GM12865 (cell line): ENCODE results near the gene SLC30A10.

Experiments
- DNase-seq: peaks from one replicate; pipeline ENCODE4 v3.0.0; 2010; ENCODE audit warnings: low read depth
- H3K4me3 ChIP-seq: 2 replicates; pipeline ENCODE4 v1.5.1; 2011; ENCODE audit warnings: mild to moderate bottlenecking, low read depth, low read length, control low read depth
- TF ChIP-seq, protein P1 (sequence below): IDR thresholded peaks from 2 replicates; pipeline ENCODE4 v1.5.1; 2011; ENCODE audit warnings: low read length, control low read depth, low read depth, inconsistent platforms; ENCODE audit not compliant: insufficient read depth; ENCODE audit errors: missing control alignments

The SLC30A10 gene

GRCh38 chr1:219927956-219928790 is at the start of gene SLC30A10:
Gene SLC30A10, minus strand, starts transcription at chr1:219928557. Its CDS starts 117 bp downstream, at chr1:219928440.
- H3K4me3 ChIP-seq = no peak within 1 kb of the TSS
- TF ChIP-seq, protein P1, sequence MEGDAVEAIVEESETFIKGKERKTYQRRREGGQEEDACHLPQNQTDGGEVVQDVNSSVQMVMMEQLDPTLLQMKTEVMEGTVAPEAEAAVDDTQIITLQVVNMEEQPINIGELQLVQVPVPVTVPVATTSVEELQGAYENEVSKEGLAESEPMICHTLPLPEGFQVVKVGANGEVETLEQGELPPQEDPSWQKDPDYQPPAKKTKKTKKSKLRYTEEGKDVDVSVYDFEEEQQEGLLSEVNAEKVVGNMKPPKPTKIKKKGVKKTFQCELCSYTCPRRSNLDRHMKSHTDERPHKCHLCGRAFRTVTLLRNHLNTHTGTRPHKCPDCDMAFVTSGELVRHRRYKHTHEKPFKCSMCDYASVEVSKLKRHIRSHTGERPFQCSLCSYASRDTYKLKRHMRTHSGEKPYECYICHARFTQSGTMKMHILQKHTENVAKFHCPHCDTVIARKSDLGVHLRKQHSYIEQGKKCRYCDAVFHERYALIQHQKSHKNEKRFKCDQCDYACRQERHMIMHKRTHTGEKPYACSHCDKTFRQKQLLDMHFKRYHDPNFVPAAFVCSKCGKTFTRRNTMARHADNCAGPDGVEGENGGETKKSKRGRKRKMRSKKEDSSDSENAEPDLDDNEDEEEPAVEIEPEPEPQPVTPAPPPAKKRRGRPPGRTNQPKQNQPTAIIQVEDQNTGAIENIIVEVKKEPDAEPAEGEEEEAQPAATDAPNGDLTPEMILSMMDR = no peak
- no peak for DNase-seq

DNA sequence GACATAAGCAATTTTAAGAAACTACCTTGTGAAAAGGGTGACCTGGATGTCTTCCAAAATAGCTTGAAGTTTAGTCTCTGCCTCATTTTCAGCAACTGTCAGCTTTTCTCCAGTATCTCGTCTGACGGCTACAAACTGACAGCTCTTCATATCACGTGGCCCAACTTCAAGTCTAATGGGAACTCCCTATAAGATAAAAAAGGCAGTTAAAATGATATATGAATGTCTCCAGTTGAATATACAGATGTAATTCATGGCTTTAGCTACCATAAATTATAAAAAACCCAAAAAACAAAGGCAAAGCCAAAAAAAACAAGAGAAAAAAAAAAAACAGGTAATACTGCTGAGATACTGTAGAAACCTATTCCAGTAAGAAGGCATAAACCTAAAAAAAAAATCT is 44.9 kb upstream of the SLC30A10 start:
- no peak overlapping the region for H3K4me3 ChIP-seq
- DNase-seq = no peak
- TF ChIP-seq, protein P1 = no peak

DNA sequence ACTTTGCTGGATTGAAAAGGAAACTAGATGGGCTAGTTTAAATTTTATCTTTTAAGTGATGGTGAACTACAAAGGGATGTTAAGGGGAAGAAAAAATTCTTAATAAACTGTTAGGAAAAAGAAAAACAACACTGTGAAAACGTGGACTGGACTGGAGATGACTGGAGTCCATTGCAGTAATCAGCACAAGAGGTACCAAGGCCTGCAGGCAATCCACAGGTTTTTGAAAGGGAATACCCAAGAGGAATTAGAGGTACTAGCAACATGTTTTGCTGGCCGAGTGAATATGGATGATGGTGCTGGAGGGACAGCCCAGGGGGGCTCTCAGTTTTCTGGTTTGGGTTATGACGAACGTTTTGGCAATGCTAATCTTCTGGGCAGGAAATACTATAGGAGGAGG is 39.0 kb upstream of the SLC30A10 start:
- no peak overlapping the region for H3K4me3 ChIP-seq
- TF ChIP-seq, protein P1 = no peak
- no peak for DNase-seq

DNA sequence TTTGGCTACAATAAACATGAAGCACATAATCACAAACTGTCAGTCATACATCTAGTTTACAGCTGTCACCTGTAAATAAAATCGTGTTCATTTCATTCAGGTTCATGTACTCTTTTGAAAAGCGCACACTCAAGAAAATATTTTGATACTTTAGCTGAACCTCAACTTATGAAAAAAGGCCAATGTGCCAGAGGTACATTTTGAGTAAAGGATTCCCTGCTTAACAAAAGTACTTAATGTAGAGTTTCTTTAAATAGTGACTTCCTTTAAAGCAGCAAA is 37.7 kb upstream of the SLC30A10 start:
- TF ChIP-seq, protein P1 = no peak
- DNase-seq = no peak
- H3K4me3 ChIP-seq = no peak overlapping the region

DNA sequence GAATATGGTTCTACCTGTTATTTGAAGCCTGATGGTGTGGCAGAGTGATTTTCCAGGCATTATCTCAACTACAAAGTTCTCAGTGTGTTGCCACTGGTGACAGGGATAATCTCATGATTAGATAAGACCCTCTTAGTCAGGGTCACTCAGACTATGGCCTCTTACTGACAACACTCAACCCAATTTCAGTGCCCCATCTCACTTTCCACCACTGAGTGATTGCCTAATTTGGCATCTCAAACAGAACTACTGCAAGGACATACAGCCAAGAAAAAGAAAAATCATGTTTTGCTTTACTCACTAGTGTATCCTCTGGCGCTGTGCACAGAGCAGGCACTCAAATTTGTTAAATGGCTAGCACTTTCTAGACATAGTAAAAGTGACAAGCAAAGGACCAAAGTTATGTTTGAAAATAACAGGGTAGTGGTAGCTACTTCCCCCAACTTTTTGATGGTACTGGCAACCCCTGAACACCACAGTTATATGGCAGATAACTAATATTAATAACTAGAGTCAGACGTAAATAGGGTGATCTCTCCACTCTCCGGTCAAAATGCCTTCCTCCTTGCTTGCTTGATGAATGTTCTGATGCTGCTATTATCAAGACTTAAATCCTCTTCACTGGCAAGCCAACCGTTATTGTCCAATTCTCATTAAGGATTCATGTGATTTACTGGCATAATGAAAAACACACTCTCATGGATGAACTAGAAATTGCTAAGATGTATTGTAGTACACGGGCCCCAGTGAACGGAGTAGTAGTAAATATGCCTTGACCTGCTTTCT is 37.1 kb upstream of the SLC30A10 start:
- TF ChIP-seq, protein P1 = no peak
- H3K4me3 ChIP-seq = no peak overlapping the region
- no peak for DNase-seq

DNA sequence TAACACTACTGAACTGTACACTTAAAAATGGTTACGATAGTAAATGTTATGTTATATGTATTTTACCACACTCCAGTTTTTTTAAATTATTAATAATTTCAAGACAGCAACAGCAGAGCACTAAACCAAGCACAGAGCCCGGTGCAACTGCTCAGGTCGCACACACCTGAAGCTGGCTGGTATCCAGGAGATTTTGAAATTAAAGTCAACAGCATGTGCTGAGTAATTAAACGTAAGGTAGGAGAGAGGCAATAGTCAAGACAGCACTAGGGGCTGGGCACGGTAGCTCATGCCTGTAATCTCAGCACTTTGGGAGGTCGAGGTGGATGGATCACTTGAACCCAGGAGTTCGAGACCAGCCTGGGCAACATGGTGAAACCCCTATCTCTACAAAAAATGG is 35.1 kb upstream of the SLC30A10 start:
- TF ChIP-seq, protein P1 = no peak
- H3K4me3 ChIP-seq = no peak overlapping the region
- no peak for DNase-seq
